Measurements from ENCODE around the gene JMJD6.

Gene JMJD6

DNA sequence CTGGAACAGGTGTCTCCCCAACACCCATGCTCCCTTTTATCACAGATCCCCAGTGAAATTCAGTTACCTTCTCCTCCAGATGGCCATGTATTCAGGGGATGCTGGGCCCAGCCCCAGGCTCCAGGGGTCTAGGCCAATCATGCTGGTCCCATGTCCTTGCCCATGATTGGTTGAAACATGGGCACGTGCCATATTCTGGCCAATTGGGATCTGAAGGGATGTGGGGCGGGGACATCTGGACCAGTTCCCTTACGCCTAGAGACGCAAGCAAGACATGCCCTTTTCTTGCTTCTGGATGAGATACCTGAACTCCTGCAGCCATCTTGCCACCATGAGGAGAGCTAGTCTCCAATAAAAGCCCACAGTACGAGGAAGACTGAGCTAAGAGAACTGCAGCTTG lies 51.8 kb downstream of the JMJD6 start:
- no peak overlapping the region for H3K4me3 ChIP-seq (ENCODE audit: control insufficient read depth, low read depth, low read length)
- TF ChIP-seq CTCF (IDR thresholded peaks at IDR 0.05; ENCODE audit: control insufficient read depth, insufficient read depth, low read depth, low read length, missing control alignments), result no peak
- DNase-seq (ENCODE audit: low read depth), result no peak

DNA sequence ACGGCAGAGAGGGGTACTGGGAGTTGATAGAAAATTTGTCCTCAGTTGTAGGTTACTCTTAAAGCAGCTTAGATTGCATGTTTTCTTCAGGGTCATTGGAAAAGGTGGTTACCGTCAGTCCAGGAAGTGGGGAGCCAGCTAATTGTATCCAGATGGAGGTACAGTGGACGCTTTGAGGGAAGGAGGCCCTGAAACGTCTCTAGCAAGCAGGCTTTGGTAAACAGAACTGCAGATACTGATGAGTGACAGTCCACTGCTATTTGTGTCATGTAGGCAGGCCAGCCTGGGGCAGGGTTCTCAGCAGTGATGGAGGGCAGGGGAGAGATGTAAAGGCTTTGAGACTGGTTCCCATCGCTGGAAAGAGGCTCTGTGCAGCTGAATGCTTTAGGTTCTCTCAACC lies 52.7 kb downstream of the JMJD6 start:
- H3K4me3 ChIP-seq (ENCODE audit: control insufficient read depth, low read depth, low read length), result no peak overlapping the region
- TF ChIP-seq CTCF (IDR thresholded peaks at IDR 0.05; ENCODE audit: control insufficient read depth, insufficient read depth, low read depth, low read length, missing control alignments), result no peak
- no peak for DNase-seq (ENCODE audit: low read depth)

DNA sequence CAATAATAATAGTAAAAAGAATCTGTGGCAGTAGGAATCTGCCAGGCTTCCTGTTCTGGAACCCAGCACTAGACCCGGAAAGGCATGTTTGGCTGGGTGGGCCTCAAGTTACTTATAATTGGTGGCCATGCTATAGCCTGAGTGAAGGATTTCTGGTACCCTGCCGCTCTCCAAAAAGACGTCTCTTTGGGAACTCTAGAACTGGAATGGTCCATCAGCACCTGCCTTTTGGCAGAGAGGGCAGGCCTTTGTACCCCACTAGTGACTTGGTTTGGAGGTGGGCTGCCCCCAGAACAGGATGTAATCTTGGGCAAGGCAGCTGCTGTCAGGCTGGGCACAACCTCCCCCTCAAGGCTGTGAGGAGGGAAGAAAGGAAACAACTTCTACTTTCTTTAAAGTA lies 53.5 kb downstream of the JMJD6 start:
- no peak for TF ChIP-seq CTCF (IDR thresholded peaks at IDR 0.05; ENCODE audit: control insufficient read depth, insufficient read depth, low read depth, low read length, missing control alignments)

GRCh38 chr17:76672270-76672851 lies 54.0 kb downstream of the JMJD6 start:
- H3K4me3 ChIP-seq (ENCODE audit: control insufficient read depth, low read depth, low read length), result peak overlapping the region; percentile 69
- no peak for TF ChIP-seq CTCF (IDR thresholded peaks at IDR 0.05; ENCODE audit: control insufficient read depth, insufficient read depth, low read depth, low read length, missing control alignments)
- DNase-seq (ENCODE audit: low read depth), result no peak

More for the DNA sequence above, 53.5 kb downstream of the JMJD6 start:
- DNase-seq (ENCODE audit: low read depth), result no peak
- H3K4me3 ChIP-seq (ENCODE audit: control insufficient read depth, low read depth, low read length), result no peak overlapping the region

GRCh38 chr17:76671912-76672262 lies 54.5 kb downstream of the JMJD6 start:
- peak overlapping the region; percentile 69 for H3K4me3 ChIP-seq (ENCODE audit: control insufficient read depth, low read depth, low read length)
- TF ChIP-seq CTCF (IDR thresholded peaks at IDR 0.05; ENCODE audit: control insufficient read depth, insufficient read depth, low read depth, low read length, missing control alignments), result no peak
- no peak for DNase-seq (ENCODE audit: low read depth)

DNA sequence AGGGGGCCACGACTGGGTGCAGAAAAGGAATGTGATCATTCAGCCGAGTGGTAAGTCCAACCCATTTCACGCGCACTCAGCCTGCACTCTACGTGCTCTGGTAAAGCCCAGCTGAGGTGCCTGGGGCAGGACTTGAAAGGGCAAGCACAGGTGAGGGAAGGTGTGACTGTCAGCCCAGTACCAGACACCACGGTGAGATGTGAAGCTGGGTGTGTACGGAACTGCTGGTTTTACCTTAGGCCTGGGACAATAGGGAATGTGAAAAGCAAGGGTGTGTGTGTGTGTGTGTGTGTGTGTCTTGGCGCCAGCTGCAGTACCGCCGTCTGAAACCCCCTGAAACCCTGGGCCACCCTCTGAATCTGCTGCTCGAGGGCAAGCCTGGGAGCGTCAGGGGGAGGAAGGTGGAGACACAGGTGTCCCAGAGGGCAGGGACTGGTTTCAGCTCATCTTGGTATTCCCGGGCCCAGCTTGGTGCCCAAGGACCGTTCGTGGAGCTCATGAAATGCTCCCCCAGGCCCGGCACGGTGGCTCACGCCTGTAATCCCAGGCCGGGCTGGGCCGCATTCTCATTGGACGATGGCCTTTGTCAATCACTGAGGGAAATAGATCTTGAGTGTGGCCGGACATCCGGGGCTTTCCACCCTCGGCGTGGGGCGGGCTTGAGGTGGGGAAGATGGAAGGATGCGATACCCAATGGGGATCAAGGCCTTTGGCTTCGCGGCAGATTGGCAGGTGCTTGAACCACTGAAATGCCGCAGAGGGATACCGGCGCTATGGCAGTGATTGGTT lies 55.1 kb downstream of the JMJD6 start:
- TF ChIP-seq CTCF (IDR thresholded peaks at IDR 0.05; ENCODE audit: control insufficient read depth, insufficient read depth, low read depth, low read length, missing control alignments), result no peak
- H3K4me3 ChIP-seq (ENCODE audit: control insufficient read depth, low read depth, low read length), result peak overlapping the region; percentile 69
- peak; percentile 100 for DNase-seq (ENCODE audit: low read depth)

Measured in AG09309 (cell line).